ENCODE results near the gene SYVN1.
"Not testable (repeated sequence)": the region's sequence is repeated elsewhere in the genome, so short reads cannot be mapped to it uniquely, and the experiment has no call there.

The SYVN1 gene

DNA sequence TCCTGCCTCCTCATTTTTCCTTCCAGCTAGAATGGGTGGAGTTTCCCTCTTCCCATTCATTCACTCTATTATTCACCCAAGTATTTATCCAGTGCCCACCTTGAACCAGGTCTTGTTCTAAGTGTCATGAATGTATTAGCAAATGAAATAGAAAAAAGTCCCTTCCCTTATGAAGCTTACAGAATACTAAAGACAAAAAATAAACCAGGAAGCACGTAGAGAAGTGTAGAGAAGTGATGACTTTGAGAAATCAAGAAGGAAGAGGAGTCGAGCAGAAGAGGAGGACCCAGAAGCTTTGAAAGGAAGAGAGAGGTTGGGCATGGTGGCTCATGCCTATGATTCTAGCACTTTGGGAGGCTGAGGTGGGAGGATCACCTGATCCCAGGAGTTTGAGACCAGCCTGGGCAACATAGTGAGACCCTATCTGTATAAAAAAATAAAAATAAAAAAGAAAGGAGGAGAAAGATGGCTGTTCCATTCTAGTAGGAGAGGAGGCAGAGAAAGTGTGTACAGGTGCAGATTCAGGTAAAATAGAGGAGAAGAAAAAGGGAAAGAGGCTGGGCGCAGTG lies 17.1 kb upstream of the SYVN1 start:
- no peak for DNase-seq (ENCODE audit: low spot score)

DNA sequence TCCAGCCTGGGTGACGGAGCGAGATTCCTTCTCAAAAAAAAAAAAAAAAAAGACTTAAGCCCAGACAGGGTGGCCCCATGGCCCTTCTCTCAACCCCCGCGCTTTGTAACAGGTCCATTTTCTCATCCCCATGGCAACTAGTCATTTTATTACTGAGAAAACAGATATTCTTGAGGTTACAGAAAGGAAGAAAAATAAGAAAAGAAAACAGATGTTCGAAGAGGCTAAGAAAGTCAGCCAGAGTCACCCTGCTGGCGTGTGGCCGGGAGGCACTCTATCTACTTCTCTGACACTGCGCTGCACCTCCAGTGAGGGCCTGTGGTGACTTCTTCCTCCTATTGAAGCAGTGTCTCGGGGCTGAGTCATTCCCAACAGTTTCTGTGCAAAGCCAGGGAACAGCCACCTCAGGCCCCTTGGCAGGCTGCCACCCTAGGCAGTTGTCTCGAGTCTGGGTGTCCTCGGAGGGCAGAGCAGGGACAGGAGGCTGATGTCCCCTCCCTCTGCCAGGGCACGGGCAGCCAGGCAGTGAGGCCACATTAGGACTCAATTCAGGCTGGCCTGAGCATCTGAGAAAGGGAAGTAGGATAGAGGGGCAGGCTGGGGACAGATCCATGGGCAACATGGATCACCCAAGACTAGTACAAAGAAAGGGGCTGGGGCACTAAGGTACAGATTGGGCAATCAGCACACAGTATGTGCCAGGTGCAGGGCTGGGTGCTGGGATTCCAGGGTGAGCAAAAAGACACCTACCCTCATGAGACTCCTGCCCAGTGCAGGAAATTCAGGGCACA lies 16.4 kb upstream of the SYVN1 start:
- DNase-seq (ENCODE audit: low spot score) = no peak

DNA sequence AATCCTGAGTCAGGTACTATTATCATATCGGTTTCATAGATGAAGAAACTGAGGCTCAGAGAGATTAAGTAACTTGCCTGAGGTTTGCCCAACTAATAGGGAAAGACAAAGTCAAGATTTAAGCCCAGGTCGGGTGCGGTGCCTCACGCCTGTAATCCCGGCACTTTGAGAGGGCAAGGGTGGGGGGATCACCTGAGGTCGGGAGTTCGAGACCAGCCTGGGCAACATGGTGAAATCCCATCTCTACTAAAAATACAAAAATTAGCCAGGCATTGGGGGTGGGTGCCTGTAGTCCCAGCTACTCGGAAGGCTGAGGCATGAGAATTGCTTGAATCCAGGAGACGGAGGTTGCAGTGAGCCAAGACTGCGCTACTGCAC lies 15.8 kb upstream of the SYVN1 start:
- DNase-seq (ENCODE audit: low spot score) = not testable (repeated sequence)

DNA sequence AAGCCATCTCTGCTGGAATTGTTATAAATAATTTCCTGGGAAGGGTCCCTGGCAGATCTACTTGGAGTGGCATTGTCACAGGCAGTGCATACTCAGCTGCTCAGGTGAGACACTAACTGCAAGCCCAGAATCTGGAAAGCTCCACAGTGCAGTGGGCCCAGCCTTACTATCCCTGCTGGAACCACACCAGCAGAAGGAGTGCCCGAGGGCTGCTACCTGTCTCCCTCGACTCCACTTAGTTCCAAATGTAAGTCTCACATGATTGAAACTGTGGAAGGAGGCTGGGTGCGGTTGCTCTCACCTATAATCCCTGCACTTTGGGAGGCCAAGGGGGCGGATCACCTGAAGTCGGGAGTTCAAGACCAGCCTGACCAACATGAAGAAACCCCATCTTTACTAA lies 14.3 kb upstream of the SYVN1 start:
- no peak for DNase-seq (ENCODE audit: low spot score)

DNA sequence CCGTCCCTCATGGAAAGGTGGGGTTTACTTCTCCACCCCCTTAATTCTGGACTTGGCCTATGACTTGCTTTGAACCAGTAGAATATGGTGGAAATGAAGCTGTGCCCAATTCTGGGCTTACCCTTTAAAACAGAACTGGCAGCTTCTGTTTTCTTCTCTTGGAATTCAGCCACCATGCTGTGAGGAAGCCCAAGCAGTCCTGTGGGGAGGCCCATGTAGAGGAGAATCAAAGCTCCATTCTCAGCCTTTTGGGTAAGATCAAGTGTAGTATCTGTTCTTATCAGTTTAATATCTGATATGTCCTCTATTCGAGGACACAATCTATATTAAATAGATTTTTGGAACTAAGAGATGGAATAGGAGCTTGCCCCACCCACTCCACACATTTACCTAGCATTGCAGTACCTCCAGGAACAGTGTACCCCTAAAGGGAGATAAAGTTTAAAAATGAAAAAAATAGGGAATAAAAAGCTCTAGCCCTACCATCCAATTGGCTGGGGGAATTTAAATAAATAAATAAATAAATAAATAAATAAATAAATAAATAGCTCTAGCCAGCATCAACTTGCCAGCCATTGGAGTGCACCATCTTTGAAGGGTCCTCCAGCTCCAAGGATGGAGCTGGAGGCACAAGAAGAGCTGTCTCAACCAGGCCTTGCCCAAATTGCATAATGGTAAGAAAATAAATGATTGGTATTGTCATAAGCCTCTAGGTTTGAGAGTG lies 13.2 kb upstream of the SYVN1 start:
- DNase-seq (ENCODE audit: low spot score) = no peak

DNA sequence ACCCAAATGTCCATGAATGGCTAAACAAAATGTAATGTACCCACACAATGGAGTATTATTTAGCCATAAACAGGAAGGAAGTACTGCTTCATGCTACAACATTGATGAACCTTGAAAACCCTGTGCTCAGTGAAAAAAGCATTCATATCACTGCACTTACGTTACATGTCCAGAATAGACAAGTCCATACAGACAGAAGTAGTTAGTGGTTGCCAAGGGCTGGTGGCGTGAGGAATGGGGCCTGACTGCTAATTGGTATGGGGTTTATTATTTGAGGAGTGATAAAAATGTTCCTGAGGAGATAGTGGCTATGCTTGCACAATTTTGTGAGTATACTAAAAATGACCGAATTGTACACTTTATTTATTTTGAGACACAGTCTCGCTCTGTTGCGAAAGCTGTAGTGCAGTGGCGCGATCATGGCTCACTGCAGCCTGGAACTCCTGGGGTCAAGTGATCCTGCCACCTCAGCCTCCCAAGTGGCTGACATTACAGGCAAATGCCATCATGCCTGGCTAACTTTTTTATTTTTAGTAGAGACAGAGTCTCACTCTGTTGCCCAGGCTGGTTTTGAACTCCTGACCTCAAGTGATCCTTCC lies 7.7 kb upstream of the SYVN1 start:
- no peak for DNase-seq (ENCODE audit: low spot score)

DNA sequence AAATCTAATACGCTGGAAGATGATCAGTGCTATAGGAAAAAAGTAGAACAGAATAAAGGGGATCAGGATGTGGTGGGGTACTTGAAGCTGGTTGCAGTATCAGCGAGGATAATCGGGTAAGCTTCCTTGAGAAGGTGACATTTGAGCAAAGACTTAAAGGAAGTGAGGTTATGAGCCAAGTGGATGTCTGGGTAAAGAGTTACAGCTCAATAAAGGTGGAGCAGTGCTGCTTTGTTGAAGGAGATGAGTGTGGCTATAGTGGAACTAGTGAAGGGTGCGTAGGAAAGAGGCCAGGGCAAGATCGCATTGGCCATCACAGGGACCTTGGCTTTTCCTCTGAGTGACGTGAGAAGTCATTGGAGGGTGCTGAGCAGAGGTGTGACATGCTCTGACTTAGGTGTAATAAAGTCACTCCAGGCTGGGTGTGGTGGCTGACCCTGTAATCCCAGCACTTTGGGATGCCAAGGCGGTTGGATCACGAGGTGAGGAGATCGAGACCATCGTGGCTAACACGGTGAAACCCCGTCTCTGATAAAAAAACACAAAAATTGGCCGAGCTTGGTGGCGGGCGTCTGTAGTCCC lies 2.3 kb upstream of the SYVN1 start:
- no peak for DNase-seq (ENCODE audit: low spot score)

DNA sequence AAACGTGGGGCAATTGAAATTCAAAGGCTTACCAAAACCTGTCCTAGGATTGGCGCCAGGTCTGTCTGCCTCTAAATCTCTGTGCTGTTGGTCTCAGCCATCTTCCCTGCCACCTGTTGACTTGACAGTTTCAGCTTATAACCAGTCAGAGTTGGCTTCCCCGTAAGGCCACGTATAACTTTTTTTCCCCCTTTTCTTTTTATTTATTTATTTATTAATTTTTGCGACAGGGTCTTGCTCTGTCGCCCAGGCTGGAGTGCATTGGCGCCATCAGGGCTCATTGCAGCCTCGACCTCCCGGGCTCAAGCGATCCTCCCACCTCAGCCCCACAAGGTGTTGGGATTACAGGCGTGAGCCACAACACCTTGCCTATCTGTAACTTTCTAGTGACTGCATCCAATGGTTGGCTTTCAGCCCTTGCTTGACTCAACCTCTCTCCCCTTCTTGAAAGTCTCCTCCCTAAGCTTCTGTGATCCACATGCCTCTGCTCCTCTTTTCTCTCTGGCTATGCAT lies 1.4 kb upstream of the SYVN1 start:
- DNase-seq (ENCODE audit: low spot score) = no peak

DNA sequence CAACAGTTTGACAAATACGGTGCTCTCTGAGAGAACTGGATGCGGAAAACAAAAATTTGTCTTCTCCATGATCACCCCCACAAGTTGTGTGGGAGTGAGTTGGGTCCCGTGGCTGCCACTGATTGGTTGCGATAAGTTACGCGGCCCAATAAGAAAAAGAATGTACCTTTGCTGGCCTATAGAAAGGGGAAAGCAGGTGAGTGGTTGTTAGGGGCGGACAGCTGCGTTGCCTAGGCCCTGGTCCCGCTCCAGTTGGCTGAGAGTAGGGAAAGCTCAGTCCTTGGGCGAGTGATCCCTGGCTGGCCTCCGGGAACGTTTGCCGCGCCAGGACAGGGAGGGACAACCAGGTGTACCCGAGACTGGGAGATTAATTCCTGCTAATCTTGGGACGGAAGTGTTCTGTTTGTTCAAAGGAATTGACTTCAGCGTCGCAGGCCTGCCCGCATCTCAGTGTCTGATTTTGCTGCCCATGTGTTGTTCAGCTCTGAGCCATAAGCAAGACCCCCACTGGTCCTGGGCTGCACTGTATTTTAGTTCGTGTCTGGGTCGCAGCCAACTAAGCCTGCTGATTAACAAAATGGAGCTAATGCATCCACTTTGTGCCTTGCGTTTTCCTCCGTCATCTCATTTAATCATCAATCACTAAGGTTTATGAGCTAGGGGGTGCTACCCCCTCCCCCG lies 773 bp upstream of the SYVN1 start:
- peak; percentile 98 for DNase-seq (ENCODE audit: low spot score)

DNA sequence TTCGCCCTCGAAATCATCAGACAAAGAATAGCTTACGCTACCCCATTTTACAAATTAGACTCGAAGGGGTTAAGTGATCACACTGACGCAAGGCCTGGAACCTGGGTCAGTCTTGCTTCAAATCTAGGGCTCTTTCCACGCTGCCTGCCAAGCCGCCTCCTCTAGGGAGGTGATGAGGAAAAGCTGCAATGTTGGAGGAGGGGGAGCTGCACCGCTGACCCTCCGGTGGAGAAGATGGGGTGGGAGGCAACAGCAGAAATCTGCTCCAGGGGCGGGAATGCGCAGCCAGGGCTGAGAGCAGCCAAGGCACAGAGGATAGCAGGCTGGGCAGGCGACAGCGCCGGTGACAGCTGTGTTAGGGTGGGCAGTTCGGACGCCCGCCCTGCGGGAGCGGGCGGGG lies 595 bp downstream of the SYVN1 start:
- no peak for DNase-seq (ENCODE audit: low spot score)

DNA sequence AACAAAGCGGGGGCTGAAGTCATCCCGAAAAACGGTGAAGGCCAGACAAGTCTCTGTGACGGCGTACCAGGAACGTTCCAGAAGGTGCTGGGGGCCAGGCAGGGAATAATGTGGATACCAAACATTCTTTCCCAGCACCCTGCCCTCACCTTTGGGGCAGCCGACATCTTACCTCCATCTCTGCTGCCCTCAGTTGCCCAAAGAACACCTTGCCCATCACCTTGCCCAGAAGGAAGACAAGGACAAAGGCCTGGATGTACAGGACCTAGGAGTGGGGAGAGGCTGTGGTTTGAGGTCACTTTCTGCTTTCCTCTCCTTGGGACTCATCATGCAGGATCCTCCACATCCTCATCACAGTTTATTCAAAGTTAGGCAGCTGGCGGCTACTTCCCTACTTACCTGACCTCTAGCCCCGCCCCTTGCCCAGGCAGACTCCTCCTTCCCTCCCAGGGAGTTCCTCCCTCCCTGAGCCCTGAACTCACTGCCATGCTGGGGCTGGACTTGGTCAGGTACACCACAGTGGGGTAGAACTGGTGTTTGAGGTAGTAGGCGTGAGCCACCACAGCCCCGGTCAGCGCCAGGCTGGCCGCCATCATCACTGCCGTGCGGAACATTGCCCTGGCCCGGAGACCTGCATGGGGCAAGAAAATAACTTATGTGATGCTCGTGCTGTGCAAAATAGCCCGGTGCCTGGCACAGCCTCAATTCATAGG lies 1.2 kb downstream of the SYVN1 start:
- DNase-seq (ENCODE audit: low spot score) = no peak

DNA sequence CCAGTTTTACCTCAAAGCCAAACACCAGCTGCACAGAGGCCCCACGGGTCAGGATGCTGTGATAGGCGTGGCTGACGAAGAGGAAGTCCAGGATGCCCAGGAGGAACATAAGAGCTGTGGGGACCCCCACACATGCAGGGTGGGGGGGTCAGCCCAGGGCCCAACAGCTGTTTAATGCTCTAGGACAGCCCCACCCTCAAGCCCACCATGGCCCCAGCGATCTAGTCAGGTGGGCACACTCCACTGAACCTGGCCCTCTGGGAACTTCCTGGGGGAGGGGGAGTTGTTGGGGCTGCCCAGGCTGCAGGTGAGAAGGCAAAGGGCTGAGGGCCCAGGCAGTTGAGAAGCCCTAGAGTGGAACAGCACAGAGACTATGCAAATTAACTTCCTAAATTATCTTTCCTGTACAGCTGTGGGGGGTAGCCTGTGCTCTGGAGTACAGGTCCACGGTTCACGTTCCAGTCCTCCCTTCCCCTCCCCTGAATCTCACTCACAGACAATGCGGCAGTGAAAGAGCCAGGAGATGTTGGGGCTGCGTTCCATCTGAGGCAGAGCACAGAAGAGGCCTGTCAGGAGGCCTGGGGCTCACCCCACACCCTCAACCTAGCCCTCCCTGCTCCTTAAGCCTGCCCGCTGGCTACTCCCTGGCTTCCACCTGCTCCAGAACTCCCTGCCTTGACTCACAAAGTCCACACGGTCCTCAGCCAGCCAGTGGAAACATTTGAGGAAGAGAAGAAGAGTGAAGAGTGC lies 1.9 kb downstream of the SYVN1 start:
- DNase-seq (ENCODE audit: low spot score) = no peak

DNA sequence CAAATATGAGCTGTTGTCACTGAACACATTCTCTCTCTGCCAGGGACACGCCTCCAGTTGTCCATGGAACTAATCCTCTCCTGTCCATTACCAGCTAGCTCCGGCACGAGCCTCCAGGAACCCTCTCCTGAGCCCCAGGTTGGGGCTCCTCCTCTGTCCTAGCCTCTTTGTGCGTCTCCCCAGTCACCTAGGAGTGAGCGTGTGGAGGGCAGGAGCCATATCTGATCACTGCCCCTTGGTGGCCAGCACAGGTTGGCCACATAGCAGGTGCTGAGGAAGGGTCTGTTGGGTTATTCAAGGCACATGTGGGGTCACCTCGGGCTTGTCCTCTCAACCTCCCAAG lies 2.5 kb downstream of the SYVN1 start:
- no peak for DNase-seq (ENCODE audit: low spot score)

DNA sequence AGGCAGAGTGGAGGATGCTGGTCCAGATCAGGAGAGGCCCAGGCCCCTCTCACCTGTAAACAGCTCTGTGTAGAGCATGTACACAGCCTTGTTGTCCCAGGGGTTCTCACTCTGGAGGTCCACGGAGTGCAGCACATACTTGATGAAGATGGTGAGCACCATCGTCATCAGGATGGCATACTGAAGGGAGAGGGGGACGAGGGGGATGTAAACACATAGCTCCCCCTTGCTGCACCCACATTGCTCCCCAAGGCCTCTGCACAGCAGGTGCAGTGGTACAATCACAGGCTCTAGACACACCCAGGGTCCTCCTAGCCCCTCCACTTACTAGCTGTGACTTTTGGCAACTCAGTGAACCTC lies 2.9 kb downstream of the SYVN1 start:
- no peak for DNase-seq (ENCODE audit: low spot score)

DNA sequence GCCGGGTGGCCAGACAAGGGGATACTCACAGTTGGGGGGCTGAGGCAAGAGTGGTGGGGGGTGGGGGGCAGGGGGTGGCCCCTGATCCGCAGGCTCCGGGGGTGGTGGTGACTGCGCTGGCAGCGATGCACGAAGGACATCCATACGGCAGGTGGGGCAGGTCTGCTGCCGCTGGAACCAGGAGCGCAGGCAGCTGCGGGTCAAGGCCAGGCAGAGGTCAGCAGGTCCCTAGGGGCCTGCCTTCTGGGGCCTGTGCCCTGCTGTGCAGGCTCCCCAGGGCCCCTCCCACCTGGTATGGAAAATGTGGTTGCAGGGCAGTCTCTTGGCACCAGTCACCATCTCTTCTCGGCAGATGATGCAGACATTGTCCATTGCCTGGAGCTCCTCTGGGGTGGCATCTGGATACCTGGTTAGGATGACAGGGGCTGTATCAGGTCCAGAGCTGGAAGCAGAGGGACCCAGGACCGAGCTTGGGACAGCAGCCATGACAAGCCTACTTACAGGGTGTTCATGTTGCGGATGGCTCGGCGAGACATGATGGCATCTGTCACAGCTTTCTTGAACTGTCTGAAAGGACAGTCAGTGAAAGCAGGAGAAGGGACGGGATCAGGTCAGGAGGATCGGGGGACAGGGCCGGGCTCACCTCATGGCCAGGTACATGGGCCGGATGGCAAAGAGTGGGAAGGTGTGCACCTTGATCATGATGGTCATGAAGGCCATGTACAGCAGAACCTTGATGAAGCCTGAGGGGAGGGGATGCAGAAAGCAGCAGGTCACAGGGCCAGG lies 3.5 kb downstream of the SYVN1 start:
- no peak for DNase-seq (ENCODE audit: low spot score)

DNA sequence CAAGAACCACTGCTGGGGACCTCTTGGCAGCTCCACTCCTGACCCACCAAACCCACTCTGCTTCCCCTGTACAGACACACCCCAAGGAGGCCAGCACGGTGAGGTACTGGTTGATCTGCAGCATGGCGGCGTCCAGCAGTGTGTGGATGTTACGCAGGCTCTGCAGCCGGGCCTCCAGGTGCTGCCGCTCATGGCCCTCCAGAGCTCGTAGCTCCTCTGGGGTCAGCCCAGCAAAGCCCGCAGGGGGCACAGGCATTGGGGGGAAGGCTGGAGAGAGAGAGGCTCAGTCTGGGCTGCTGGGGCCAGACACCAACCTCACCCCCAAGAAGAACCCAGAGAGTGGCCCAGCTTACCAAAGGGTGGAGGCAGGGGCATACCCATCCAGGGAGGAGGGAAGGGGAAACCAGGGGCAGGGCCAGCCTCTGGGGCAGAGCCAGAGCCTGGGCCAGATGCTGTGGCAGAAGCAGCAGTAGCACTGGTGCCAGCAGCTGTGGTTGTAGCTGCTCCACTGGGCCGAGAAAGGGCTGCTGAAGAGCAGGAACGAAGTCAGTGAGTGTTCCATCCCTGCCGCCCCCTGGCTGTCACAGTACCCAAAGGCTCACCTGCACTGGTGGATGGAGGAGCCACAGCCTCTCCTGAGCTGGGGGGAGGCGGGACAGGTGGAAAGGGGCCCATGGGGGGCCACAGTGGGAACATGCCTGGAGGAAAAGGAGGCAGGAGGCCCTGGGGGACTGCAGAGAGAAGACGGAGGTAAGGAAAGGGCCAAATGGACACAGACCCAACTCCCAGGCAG lies 4.5 kb downstream of the SYVN1 start:
- no peak for DNase-seq (ENCODE audit: low spot score)

DNA sequence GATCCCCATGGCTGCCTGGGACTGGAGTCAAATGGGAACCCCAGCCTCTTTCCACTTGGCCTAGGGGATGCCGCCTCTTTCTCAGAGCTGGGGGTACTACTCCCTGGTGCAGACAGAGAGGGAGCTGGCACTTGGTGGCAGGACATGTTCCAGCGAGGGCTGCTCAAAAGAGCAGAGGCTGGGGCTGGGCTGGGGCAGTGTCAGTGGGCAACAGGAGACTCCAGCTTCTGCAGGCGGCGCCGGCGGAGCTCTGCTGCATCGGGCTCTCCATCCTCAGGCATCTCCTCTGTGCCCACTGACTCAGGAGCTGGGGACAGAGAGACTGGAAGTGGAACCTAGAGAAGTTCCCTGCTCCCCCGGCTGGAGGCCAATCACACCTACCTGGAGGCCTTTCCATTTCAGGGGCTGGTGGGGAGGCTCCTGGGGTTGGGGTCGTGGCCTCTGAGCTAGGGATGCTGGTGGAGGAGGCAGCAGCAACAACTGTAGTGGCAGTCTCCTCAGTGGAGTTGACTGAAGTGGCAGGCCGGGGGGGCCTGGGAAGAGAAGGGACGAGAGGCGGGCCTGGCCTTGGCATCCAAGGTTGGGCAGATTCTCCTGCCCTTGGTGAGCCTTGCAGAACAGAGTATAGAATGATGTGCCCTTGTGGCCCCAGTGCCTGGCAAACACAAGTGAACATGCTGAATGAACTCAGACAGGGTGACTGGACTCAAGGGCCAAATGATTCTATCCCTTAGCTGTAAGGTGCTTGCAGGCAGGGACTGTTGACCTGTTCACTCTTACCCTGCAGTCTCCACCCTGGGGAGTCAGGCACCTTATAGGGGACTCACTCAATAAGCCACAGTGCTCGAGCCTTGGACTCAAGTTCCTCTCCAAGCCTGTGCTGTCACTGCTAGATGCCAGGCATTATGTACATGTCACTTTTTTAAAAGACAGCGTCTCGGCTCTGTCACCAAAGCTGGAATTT lies 5.9 kb downstream of the SYVN1 start:
- no peak for DNase-seq (ENCODE audit: low spot score)
